ENCODE results near the gene S1PR5. TPM values are rescaled to one million over a fixed set of nuclear protein-coding genes. Genes with fewer than 3 reads are reported as not detected.

The S1PR5 gene
- total and polyA plus RNA-seq, 2 experiments from 2014 or later = 4.6 to 8.0 TPM

- Mint-ChIP-seq H3K27ac (no peak overlapping the region), H3K4me1 (no peaks in the 10 kb centered on the region), H3K36me3 (ENCODE audit: low read depth) (peaks cover 63% of the 10 kb centered on the region), H3K27me3 (ENCODE audit: insufficient read depth, low read depth, poor library complexity) (peaks cover 15% of the 10 kb centered on the region), H3K9me3 (no peaks in the 10 kb centered on the region), H3K4me3 (no peak overlapping the region)
- H3K4me1 ChIP-seq (ENCODE audit: insufficient read depth) = no peaks in the 10 kb centered on the region; the same call in 1 of the 2 replicates
- no peak overlapping the region for H3K27ac ChIP-seq (ENCODE audit: low read depth)
- TF ChIP-seq, protein P1, sequence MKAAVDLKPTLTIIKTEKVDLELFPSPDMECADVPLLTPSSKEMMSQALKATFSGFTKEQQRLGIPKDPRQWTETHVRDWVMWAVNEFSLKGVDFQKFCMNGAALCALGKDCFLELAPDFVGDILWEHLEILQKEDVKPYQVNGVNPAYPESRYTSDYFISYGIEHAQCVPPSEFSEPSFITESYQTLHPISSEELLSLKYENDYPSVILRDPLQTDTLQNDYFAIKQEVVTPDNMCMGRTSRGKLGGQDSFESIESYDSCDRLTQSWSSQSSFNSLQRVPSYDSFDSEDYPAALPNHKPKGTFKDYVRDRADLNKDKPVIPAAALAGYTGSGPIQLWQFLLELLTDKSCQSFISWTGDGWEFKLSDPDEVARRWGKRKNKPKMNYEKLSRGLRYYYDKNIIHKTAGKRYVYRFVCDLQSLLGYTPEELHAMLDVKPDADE (IDR thresholded peaks at IDR 0.05) = no peak
- TF ChIP-seq ZNF462 (CRISPR knock-in tag; IDR thresholded peaks at IDR 0.05) (no peak), EZH2phosphoT487 (IDR thresholded peaks at IDR 0.05; ENCODE audit: unreplicated experiment) (no peak), ZNF331 (CRISPR knock-in tag; IDR thresholded peaks at IDR 0.05; ENCODE audit: low read depth) (no peak), CTCF (conservative IDR thresholded peaks at IDR 0.05; ENCODE audit: low read depth in 2 of 2) (no peak), ZNF114 (CRISPR knock-in tag; IDR thresholded peaks at IDR 0.05) (no peak), EZH2 (IDR thresholded peaks at IDR 0.05; ENCODE audit: low read depth, unreplicated experiment) (no peak), NANOG (IDR thresholded peaks at IDR 0.05; ENCODE audit: borderline replicate concordance) (no peak)
- TF ChIP-seq, protein P2, sequence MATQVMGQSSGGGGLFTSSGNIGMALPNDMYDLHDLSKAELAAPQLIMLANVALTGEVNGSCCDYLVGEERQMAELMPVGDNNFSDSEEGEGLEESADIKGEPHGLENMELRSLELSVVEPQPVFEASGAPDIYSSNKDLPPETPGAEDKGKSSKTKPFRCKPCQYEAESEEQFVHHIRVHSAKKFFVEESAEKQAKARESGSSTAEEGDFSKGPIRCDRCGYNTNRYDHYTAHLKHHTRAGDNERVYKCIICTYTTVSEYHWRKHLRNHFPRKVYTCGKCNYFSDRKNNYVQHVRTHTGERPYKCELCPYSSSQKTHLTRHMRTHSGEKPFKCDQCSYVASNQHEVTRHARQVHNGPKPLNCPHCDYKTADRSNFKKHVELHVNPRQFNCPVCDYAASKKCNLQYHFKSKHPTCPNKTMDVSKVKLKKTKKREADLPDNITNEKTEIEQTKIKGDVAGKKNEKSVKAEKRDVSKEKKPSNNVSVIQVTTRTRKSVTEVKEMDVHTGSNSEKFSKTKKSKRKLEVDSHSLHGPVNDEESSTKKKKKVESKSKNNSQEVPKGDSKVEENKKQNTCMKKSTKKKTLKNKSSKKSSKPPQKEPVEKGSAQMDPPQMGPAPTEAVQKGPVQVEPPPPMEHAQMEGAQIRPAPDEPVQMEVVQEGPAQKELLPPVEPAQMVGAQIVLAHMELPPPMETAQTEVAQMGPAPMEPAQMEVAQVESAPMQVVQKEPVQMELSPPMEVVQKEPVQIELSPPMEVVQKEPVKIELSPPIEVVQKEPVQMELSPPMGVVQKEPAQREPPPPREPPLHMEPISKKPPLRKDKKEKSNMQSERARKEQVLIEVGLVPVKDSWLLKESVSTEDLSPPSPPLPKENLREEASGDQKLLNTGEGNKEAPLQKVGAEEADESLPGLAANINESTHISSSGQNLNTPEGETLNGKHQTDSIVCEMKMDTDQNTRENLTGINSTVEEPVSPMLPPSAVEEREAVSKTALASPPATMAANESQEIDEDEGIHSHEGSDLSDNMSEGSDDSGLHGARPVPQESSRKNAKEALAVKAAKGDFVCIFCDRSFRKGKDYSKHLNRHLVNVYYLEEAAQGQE (IDR thresholded peaks at IDR 0.05; ENCODE audit: unreplicated experiment) = no peak
- peaks cover 23% of the 10 kb centered on the region for H3F3A ChIP-seq (replicated peaks; ENCODE audit: low read depth)
- H3K4me2 ChIP-seq = no peak overlapping the region
- H3K36me3 ChIP-seq (ENCODE audit: insufficient read depth) = peaks cover 16% of the 10 kb centered on the region; the same call in 1 of the 2 replicates
- DNase-seq (ENCODE audit: low spot score) (no peak), ATAC-seq (no peak)
- H4K20me1 ChIP-seq (replicated peaks; ENCODE audit: insufficient read depth) = peaks cover 11% of the 10 kb centered on the region
- H3K4me3 ChIP-seq = no peak overlapping the region
- no peaks in the 10 kb centered on the region for H3K27me3 ChIP-seq (ENCODE audit: insufficient read depth)
- no peaks in the 10 kb centered on the region for H3K9me2 ChIP-seq (ENCODE audit: insufficient read depth)
- no peak overlapping the region for H2AFZ ChIP-seq
- peaks cover 17% of the 10 kb centered on the region for H3K79me2 ChIP-seq (replicated peaks; ENCODE audit: insufficient read depth)
These were observed 31.6 kb upstream of the S1PR5 start for GRCh38 chr19:10548746-10549276.
